ENCODE data around the gene BAIAP2.

Gene BAIAP2

GRCh38 chr17:81129711-81130367 is 94.9 kb downstream of the BAIAP2 start:
- no peaks in the 10 kb centered on the region for H3K79me2 ChIP-seq (ENCODE audit: insufficient read depth, low read length)
- TF ChIP-seq EZH2phosphoT487 (conservative IDR thresholded peaks at IDR 0.05; ENCODE audit: low read length): no peak
- TF ChIP-seq CTCF (IDR thresholded peaks at IDR 0.05; ENCODE audit: insufficient read depth, low read length, poor library complexity, severe bottlenecking): no peak
- H3K9me3 ChIP-seq (ENCODE audit: insufficient read depth, low read length): no peaks in the 10 kb centered on the region
- no peaks in the 10 kb centered on the region for H3K9me2 ChIP-seq (replicated peaks; ENCODE audit: insufficient read depth, low read length)
- H3K4me3 ChIP-seq (ENCODE audit: insufficient read depth, low read length, poor library complexity, severe bottlenecking): no peak overlapping the region
- H3K9ac ChIP-seq (ENCODE audit: low read length): no peak overlapping the region
- H2AFZ ChIP-seq (ENCODE audit: low read depth, low read length, severe bottlenecking): no peak overlapping the region
- H3K27me3 ChIP-seq (ENCODE audit: low read length): no peaks in the 10 kb centered on the region
- H3K27ac ChIP-seq (ENCODE audit: low read depth, low read length): no peak overlapping the region
- no peak overlapping the region for H3K4me2 ChIP-seq (ENCODE audit: low read depth, low read length, poor library complexity, severe bottlenecking)
- H3F3A ChIP-seq (ENCODE audit: insufficient read depth): no peaks in the 10 kb centered on the region
- H4K20me1 ChIP-seq (ENCODE audit: low read depth, low read length): no peaks in the 10 kb centered on the region
- H3K36me3 ChIP-seq (ENCODE audit: low read length): no peaks in the 10 kb centered on the region

- no peak overlapping the region for H3K4me3 ChIP-seq (ENCODE audit: insufficient read depth, low read length, poor library complexity, severe bottlenecking)
- H4K20me1 ChIP-seq (ENCODE audit: low read depth, low read length): no peaks in the 10 kb centered on the region
- no peak overlapping the region for H3K4me2 ChIP-seq (ENCODE audit: low read depth, low read length, poor library complexity, severe bottlenecking)
- no peak overlapping the region for H2AFZ ChIP-seq (ENCODE audit: low read depth, low read length, severe bottlenecking)
- TF ChIP-seq EZH2phosphoT487 (conservative IDR thresholded peaks at IDR 0.05; ENCODE audit: low read length): no peak
- no peak for TF ChIP-seq CTCF (IDR thresholded peaks at IDR 0.05; ENCODE audit: insufficient read depth, low read length, poor library complexity, severe bottlenecking)
- H3F3A ChIP-seq (ENCODE audit: insufficient read depth): no peaks in the 10 kb centered on the region
- H3K9me2 ChIP-seq (replicated peaks; ENCODE audit: insufficient read depth, low read length): no peaks in the 10 kb centered on the region
- H3K36me3 ChIP-seq (ENCODE audit: low read length): no peaks in the 10 kb centered on the region
- H3K27me3 ChIP-seq (ENCODE audit: low read length): no peaks in the 10 kb centered on the region
- H3K9ac ChIP-seq (ENCODE audit: low read length): no peak overlapping the region
- no peak overlapping the region for H3K27ac ChIP-seq (ENCODE audit: low read depth, low read length)
- H3K9me3 ChIP-seq (ENCODE audit: insufficient read depth, low read length): no peaks in the 10 kb centered on the region
- H3K79me2 ChIP-seq (ENCODE audit: insufficient read depth, low read length): no peaks in the 10 kb centered on the region
Observed at GRCh38 chr17:81130385-81131361, 95.7 kb downstream of the BAIAP2 start.

- Histone ChIP-seq H4K20me1 (ENCODE audit: low read depth, low read length) (no peaks in the 10 kb centered on the region), H3K4me2 (ENCODE audit: low read depth, low read length, poor library complexity, severe bottlenecking) (no peak overlapping the region), H3K79me2 (ENCODE audit: insufficient read depth, low read length) (no peaks in the 10 kb centered on the region), H3K9me3 (ENCODE audit: insufficient read depth, low read length) (no peaks in the 10 kb centered on the region), H3K9me2 (replicated peaks; ENCODE audit: insufficient read depth, low read length) (no peaks in the 10 kb centered on the region), H3K27me3 (ENCODE audit: low read length) (no peaks in the 10 kb centered on the region), H3K9ac (ENCODE audit: low read length) (no peak overlapping the region), H2AFZ (ENCODE audit: low read depth, low read length, severe bottlenecking) (no peak overlapping the region), H3F3A (ENCODE audit: insufficient read depth) (no peaks in the 10 kb centered on the region), H3K27ac (ENCODE audit: low read depth, low read length) (no peak overlapping the region), H3K36me3 (ENCODE audit: low read length) (no peaks in the 10 kb centered on the region), H3K4me3 (ENCODE audit: insufficient read depth, low read length, poor library complexity, severe bottlenecking) (no peak overlapping the region)
- TF ChIP-seq EZH2phosphoT487 (conservative IDR thresholded peaks at IDR 0.05; ENCODE audit: low read length) (no peak), CTCF (IDR thresholded peaks at IDR 0.05; ENCODE audit: insufficient read depth, low read length, poor library complexity, severe bottlenecking) (no peak)
Observed at GRCh38 chr17:81131486-81132196, 96.7 kb downstream of the BAIAP2 start.

Data from SU-DHL-6 (cell line).